ENCODE results near the gene GRID2.

DNA sequence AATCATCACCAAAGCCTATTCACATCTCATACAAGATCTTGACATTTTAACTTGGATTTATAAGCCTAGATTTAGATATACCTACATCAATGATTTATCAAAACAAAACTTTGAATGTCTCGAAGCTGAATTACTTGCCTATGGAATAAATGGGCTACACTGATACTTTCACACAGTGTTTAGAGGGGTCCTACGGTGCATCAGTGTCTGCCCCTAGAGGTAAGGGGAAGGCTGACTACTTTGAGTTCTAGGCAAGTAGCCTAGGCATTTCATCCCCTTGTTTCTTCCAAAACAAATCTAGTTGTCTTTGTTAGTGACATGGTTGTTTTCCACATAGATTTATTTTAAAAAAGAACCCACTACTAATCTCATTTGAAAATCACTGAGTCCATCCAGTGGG, 1366.7 kb downstream of the GRID2 start:
- no peak for TF ChIP-seq POLR2A (IDR thresholded peaks at IDR 0.05)
- TF ChIP-seq, protein P1, sequence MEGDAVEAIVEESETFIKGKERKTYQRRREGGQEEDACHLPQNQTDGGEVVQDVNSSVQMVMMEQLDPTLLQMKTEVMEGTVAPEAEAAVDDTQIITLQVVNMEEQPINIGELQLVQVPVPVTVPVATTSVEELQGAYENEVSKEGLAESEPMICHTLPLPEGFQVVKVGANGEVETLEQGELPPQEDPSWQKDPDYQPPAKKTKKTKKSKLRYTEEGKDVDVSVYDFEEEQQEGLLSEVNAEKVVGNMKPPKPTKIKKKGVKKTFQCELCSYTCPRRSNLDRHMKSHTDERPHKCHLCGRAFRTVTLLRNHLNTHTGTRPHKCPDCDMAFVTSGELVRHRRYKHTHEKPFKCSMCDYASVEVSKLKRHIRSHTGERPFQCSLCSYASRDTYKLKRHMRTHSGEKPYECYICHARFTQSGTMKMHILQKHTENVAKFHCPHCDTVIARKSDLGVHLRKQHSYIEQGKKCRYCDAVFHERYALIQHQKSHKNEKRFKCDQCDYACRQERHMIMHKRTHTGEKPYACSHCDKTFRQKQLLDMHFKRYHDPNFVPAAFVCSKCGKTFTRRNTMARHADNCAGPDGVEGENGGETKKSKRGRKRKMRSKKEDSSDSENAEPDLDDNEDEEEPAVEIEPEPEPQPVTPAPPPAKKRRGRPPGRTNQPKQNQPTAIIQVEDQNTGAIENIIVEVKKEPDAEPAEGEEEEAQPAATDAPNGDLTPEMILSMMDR (IDR thresholded peaks at IDR 0.05) = no peak

Data from breast epithelium (tissue), 3 donors.